WTC11 (cell line): ENCODE results near the gene KCNK4. TPM values are rescaled to one million over a fixed set of nuclear protein-coding genes. Genes with fewer than 3 reads are reported as not detected.

Experiments used
- ATAC-seq: fragments of 200-7000 bp; cut with Tn5 transposase; 2 replicates; pipeline ENCODE4 v1.10.0; 2021; ENCODE audit warnings: mild to moderate bottlenecking, moderate library complexity
- CTCF ChIA-PET: fragments of 300-600 bp; sonication (Branson Sonifier 250); formaldehyde crosslinking; loops from one replicate; lab custom pipeline; 2021; ENCODE audit warnings: antibody characterized with exemption; lab: Charles Lee
- POLR2A ChIA-PET: fragments of 350-600 bp; sonication (Branson Sonifier 250); formaldehyde crosslinking; loops from one replicate; lab custom pipeline; 2021; ENCODE audit warnings: antibody characterized with exemption; lab: Charles Lee
- DNase-seq: peaks from one replicate; pipeline ENCODE4 v3.0.0; 2021; ENCODE audit warnings: low spot score
- H3K27ac Mint-ChIP-seq: 2 replicates; pipeline ENCODE4 v1.8.0; 2021; ENCODE audit warnings: mixed read lengths
- H3K27me3 Mint-ChIP-seq: 2 replicates; pipeline ENCODE4 v1.8.0; 2021; ENCODE audit warnings: low read depth, mild to moderate bottlenecking, moderate library complexity, mixed read lengths
- H3K36me3 Mint-ChIP-seq: 2 replicates; pipeline ENCODE4 v1.8.0; 2021; ENCODE audit warnings: mixed read lengths
- H3K4me1 Mint-ChIP-seq: 2 replicates; pipeline ENCODE4 v1.8.0; 2022; ENCODE audit warnings: mixed read lengths
- H3K4me3 Mint-ChIP-seq: 2 replicates; pipeline ENCODE4 v1.8.0; 2021; ENCODE audit warnings: mild to moderate bottlenecking, moderate library complexity, mixed read lengths
- H3K9me3 Mint-ChIP-seq: 2 replicates; pipeline ENCODE4 v1.8.0; 2021; ENCODE audit warnings: mixed read lengths
- AFF4 ChIP-seq: sonication (generic); formaldehyde crosslinking; IDR thresholded peaks from 2 replicates; pipeline ENCODE4 v1.8.1; 2023; ENCODE audit warnings: mild to moderate bottlenecking, missing genetic modification reagents, borderline replicate concordance
- ATF1 ChIP-seq: sonication (generic); formaldehyde crosslinking; IDR thresholded peaks from 2 replicates; pipeline ENCODE4 v1.8.1; 2023; ENCODE audit warnings: mild to moderate bottlenecking, moderate library complexity, missing genetic modification reagents
- FOXJ3 ChIP-seq: sonication (generic); formaldehyde crosslinking; IDR thresholded peaks from 2 replicates; pipeline ENCODE4 v1.9.0; 2021; ENCODE audit warnings: missing genetic modification reagents, mild to moderate bottlenecking, borderline replicate concordance
- MLX ChIP-seq: sonication (generic); formaldehyde crosslinking; IDR thresholded peaks from 2 replicates; pipeline ENCODE4 v1.8.1; 2023; ENCODE audit warnings: mild to moderate bottlenecking, missing genetic modification reagents, moderate library complexity
- MYBL2 ChIP-seq: sonication (generic); formaldehyde crosslinking; IDR thresholded peaks from 2 replicates; pipeline ENCODE4 v1.8.1; 2023; ENCODE audit warnings: mild to moderate bottlenecking, moderate library complexity, missing genetic modification reagents
- NFYB ChIP-seq: sonication (generic); formaldehyde crosslinking; conservative IDR thresholded peaks from 2 replicates; pipeline ENCODE4 v1.8.0; 2022; ENCODE audit warnings: low read depth, missing genetic modification reagents
- NR2C2 ChIP-seq: sonication (generic); formaldehyde crosslinking; IDR thresholded peaks from 2 replicates; pipeline ENCODE4 v1.8.0; 2022; ENCODE audit warnings: mild to moderate bottlenecking, missing genetic modification reagents
- NR3C1 ChIP-seq: sonication (generic); formaldehyde crosslinking; conservative IDR thresholded peaks from 2 replicates; pipeline ENCODE4 v1.8.1; 2023; ENCODE audit warnings: low read depth, mild to moderate bottlenecking, missing genetic modification reagents
- PRRX2 ChIP-seq: fragments of 250-450 bp; sonication (Bioruptor Pico); IDR thresholded peaks from 2 replicates; pipeline ENCODE4 v1.8.0; 2021; ENCODE audit warnings: mild to moderate bottlenecking
- SMAD3 ChIP-seq: sonication (generic); formaldehyde crosslinking; IDR thresholded peaks from 2 replicates; pipeline ENCODE4 v1.8.0; 2022; ENCODE audit warnings: missing genetic modification reagents, mild to moderate bottlenecking, borderline replicate concordance
- USF2 ChIP-seq: sonication (generic); formaldehyde crosslinking; IDR thresholded peaks from 2 replicates; pipeline ENCODE4 v1.8.1; 2023; ENCODE audit warnings: mild to moderate bottlenecking, missing genetic modification reagents, moderate library complexity
- ZNF138 ChIP-seq: sonication (generic); formaldehyde crosslinking; conservative IDR thresholded peaks from 2 replicates; pipeline ENCODE4 v1.8.1; 2022; ENCODE audit warnings: mild to moderate bottlenecking, moderate library complexity, missing genetic modification reagents
- ZNF219 ChIP-seq: sonication (generic); formaldehyde crosslinking; IDR thresholded peaks from 2 replicates; pipeline ENCODE4 v1.8.0; 2023; ENCODE audit warnings: missing genetic modification reagents, mild to moderate bottlenecking, borderline replicate concordance
- ZNF232 ChIP-seq: sonication (generic); formaldehyde crosslinking; IDR thresholded peaks from 2 replicates; pipeline ENCODE4 v1.8.0; 2022; ENCODE audit warnings: mild to moderate bottlenecking, missing genetic modification reagents
- total RNA-seq: library from RNA; stranded (reverse); gene quantifications from 3 replicates; pipeline ENCODE4 v1.2.3, GENCODE V29; 2021
- TF ChIP-seq, protein P1 (sequence below): sonication (generic); formaldehyde crosslinking; IDR thresholded peaks from 2 replicates; pipeline ENCODE4 v1.8.1; 2023; ENCODE audit warnings: mild to moderate bottlenecking, missing genetic modification reagents
- TF ChIP-seq, protein P2 (sequence below): sonication (generic); formaldehyde crosslinking; IDR thresholded peaks from 2 replicates; pipeline ENCODE4 v1.8.1; 2022; ENCODE audit warnings: low read depth, missing genetic modification reagents, borderline replicate concordance
- TF ChIP-seq, protein P3 (sequence below): sonication (generic); formaldehyde crosslinking; IDR thresholded peaks from 2 replicates; pipeline ENCODE4 v1.8.0; 2023; ENCODE audit warnings: missing genetic modification reagents, mild to moderate bottlenecking, borderline replicate concordance

The KCNK4 gene
- total RNA-seq, 1 experiment from 2014 or later: 0.74 TPM

- no peak for TF ChIP-seq USF2
- TF ChIP-seq NR3C1 (CRISPR knock-in tag): no peak
- TF ChIP-seq ZNF232 (CRISPR knock-in tag): no peak
- TF ChIP-seq, all 79 proteins: peak for 0
Observed at GRCh38 chr11:64318766-64319761, 28.0 kb downstream of the KCNK4 start (continued).

- Mint-ChIP-seq H3K27me3 (no peaks in the 10 kb centered on the region), H3K27ac (no peak overlapping the region), H3K4me1 (peaks cover 21% of the 10 kb centered on the region), H3K4me3 (no peak overlapping the region), H3K36me3 (peaks cover 24% of the 10 kb centered on the region), H3K9me3 (no peaks in the 10 kb centered on the region)
- DNase-seq (no peak), ATAC-seq (no peak)
- TF ChIP-seq ZNF138 (CRISPR knock-in tag): no peak
- TF ChIP-seq, protein P1, sequence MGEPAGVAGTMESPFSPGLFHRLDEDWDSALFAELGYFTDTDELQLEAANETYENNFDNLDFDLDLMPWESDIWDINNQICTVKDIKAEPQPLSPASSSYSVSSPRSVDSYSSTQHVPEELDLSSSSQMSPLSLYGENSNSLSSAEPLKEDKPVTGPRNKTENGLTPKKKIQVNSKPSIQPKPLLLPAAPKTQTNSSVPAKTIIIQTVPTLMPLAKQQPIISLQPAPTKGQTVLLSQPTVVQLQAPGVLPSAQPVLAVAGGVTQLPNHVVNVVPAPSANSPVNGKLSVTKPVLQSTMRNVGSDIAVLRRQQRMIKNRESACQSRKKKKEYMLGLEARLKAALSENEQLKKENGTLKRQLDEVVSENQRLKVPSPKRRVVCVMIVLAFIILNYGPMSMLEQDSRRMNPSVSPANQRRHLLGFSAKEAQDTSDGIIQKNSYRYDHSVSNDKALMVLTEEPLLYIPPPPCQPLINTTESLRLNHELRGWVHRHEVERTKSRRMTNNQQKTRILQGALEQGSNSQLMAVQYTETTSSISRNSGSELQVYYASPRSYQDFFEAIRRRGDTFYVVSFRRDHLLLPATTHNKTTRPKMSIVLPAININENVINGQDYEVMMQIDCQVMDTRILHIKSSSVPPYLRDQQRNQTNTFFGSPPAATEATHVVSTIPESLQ (CRISPR knock-in tag): no peak
- TF ChIP-seq, protein P2, sequence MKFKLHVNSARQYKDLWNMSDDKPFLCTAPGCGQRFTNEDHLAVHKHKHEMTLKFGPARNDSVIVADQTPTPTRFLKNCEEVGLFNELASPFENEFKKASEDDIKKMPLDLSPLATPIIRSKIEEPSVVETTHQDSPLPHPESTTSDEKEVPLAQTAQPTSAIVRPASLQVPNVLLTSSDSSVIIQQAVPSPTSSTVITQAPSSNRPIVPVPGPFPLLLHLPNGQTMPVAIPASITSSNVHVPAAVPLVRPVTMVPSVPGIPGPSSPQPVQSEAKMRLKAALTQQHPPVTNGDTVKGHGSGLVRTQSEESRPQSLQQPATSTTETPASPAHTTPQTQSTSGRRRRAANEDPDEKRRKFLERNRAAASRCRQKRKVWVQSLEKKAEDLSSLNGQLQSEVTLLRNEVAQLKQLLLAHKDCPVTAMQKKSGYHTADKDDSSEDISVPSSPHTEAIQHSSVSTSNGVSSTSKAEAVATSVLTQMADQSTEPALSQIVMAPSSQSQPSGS: no peak
- TF ChIP-seq NR2C2 (CRISPR knock-in tag): no peak
- TF ChIP-seq MYBL2 (CRISPR knock-in tag): no peak
- TF ChIP-seq MLX (CRISPR knock-in tag): no peak
- TF ChIP-seq, protein P3, sequence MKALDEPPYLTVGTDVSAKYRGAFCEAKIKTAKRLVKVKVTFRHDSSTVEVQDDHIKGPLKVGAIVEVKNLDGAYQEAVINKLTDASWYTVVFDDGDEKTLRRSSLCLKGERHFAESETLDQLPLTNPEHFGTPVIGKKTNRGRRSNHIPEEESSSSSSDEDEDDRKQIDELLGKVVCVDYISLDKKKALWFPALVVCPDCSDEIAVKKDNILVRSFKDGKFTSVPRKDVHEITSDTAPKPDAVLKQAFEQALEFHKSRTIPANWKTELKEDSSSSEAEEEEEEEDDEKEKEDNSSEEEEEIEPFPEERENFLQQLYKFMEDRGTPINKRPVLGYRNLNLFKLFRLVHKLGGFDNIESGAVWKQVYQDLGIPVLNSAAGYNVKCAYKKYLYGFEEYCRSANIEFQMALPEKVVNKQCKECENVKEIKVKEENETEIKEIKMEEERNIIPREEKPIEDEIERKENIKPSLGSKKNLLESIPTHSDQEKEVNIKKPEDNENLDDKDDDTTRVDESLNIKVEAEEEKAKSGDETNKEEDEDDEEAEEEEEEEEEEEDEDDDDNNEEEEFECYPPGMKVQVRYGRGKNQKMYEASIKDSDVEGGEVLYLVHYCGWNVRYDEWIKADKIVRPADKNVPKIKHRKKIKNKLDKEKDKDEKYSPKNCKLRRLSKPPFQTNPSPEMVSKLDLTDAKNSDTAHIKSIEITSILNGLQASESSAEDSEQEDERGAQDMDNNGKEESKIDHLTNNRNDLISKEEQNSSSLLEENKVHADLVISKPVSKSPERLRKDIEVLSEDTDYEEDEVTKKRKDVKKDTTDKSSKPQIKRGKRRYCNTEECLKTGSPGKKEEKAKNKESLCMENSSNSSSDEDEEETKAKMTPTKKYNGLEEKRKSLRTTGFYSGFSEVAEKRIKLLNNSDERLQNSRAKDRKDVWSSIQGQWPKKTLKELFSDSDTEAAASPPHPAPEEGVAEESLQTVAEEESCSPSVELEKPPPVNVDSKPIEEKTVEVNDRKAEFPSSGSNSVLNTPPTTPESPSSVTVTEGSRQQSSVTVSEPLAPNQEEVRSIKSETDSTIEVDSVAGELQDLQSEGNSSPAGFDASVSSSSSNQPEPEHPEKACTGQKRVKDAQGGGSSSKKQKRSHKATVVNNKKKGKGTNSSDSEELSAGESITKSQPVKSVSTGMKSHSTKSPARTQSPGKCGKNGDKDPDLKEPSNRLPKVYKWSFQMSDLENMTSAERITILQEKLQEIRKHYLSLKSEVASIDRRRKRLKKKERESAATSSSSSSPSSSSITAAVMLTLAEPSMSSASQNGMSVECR (CRISPR knock-in tag): no peak
- TF ChIP-seq SMAD3 (CRISPR knock-in tag): no peak
- no peak for TF ChIP-seq AFF4
- TF ChIP-seq PRRX2: no peak
- TF ChIP-seq ATF1 (CRISPR knock-in tag): no peak
- TF ChIP-seq FOXJ3 (CRISPR knock-in tag): no peak
- TF ChIP-seq NFYB (CRISPR knock-in tag): no peak
- no peak for TF ChIP-seq ZNF219 (CRISPR knock-in tag)
- ChIA-PET CTCF (interaction anchor here (1.1 kb wide), 1 partner anchor 21 kb away, joined by 3 read pairs; no protein-coding TSS in a partner anchor), POLR2A (no interaction called here)
Observed at GRCh38 chr11:64320556-64320955, 29.5 kb downstream of the KCNK4 start.
